NT2/D1 (cell line): Measurements from ENCODE around the gene REC8.

Source experiments
- DNase-seq: peaks from one replicate; pipeline ENCODE4 v3.0.0-alpha.2; 2011; ENCODE audit warnings: low read depth, low spot score
- H3K27me3 ChIP-seq: 2 replicates; pipeline ENCODE4 v1.6.0; 2011; ENCODE audit warnings: mild to moderate bottlenecking; ENCODE audit not compliant: insufficient read length, insufficient read depth
- H3K36me3 ChIP-seq: 2 replicates; pipeline ENCODE4 v1.6.1; 2011; ENCODE audit warnings: mild to moderate bottlenecking, low read length, mixed read lengths; ENCODE audit not compliant: insufficient read depth, insufficient read length
- H3K4me1 ChIP-seq: 2 replicates; pipeline ENCODE4 v1.5.1; 2011; ENCODE audit not compliant: insufficient read depth, insufficient read length
- H3K4me3 ChIP-seq: 2 replicates; pipeline ENCODE4 v1.5.1; 2011; ENCODE audit warnings: low read depth; ENCODE audit not compliant: insufficient read length
- H3K9ac ChIP-seq: 2 replicates; pipeline ENCODE4 v1.6.0; 2011; ENCODE audit warnings: low read depth; ENCODE audit not compliant: insufficient read length
- H3K9me3 ChIP-seq: 2 replicates; pipeline ENCODE4 v1.5.1; 2011; ENCODE audit warnings: mild to moderate bottlenecking, low read length; ENCODE audit not compliant: insufficient read depth
- SUZ12 ChIP-seq: IDR thresholded peaks from 2 replicates; pipeline ENCODE4 v1.6.1; 2011; ENCODE audit not compliant: insufficient read length, insufficient read depth; ENCODE audit errors: extremely low read depth
- YY1 ChIP-seq: IDR thresholded peaks from 2 replicates; pipeline ENCODE4 v1.6.1; 2011; ENCODE audit not compliant: insufficient read length, insufficient read depth
- ZNF274 ChIP-seq: IDR thresholded peaks from 2 replicates; pipeline ENCODE4 v1.6.1; 2011; ENCODE audit warnings: mild to moderate bottlenecking, low read depth, low read length

Gene REC8

DNA sequence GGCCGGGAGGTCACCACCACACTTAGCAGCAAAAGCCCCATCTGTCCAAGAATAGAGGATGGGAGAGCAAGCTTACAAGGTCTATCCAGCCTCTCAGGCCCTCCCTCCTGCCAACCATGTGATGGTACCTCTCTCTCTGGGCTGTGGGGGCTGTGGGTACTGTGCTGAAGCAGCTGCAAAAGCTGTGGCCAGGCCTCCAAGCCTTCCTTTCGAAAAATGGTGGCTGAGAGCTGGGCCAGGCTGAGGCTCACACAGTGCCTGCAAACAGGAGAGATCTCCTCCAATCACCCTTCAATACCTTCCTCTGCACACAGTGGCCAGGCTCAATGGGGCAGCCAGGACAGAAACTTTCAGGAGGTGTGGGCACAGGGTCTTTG is 15.6 kb downstream of the REC8 start:
- no peak for TF ChIP-seq YY1
- no peak for TF ChIP-seq SUZ12
- TF ChIP-seq ZNF274 = no peak
- no peaks in the 10 kb centered on the region for H3K27me3 ChIP-seq
- peak overlapping the region; percentile 9 for H3K9ac ChIP-seq
- no peaks in the 10 kb centered on the region for H3K9me3 ChIP-seq
- H3K36me3 ChIP-seq = peaks cover 76% of the 10 kb centered on the region
- DNase-seq = no peak
- H3K4me3 ChIP-seq = peak overlapping the region; percentile 86
- peaks cover 2% of the 10 kb centered on the region for H3K4me1 ChIP-seq

DNA sequence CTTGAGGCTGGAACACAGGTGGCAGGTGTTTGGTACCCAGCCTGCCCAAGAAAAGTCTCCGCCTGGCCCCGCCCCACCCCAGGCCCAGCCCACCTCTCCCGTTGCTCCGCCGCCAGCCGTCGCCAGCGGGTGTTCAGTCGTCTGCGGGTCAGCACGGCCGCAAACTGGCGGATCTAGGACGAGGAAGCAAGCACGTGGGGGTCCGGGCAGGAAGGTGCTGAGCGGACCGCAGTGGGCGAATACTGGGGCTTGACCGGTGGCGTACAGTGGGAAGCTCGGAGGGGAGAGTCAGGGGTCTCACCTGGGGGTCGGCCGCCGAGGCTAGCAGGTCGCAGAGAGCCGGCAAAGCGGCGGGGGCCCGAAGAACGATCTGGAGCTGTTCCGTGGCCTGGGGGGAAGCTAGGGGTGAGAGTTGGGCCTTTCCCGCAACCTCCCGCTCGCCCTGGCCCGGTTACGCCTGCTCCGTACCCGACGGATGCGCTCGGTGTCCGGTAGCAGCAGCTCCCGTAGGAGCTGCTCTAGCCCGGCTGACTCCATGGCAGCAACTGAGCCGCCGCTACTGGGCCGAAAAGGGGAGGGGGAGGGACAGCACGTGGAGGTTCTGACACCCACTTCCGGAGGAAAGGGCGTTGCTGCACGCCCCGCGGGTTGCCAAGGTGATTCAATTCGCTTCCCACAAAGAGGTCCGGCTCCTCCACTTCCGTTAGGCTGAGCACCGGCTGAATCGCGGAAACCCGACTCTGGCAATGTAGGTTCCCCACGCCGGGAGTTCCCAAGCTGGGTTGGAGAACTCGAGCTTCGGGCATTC is 16.6 kb downstream of the REC8 start, which contains the start of gene IPO4:
IPO4 (minus strand) TSS at position 566 of the 808 bp plus-strand sequence; CDS start at position 537, 29 bp downstream.
- H3K27me3 ChIP-seq = no peaks in the 10 kb centered on the region

GRCh38 chr14:24189059-24189375 is 17.1 kb downstream of the REC8 start:
- H3K4me1 ChIP-seq = peaks cover 2% of the 10 kb centered on the region
- DNase-seq = no peak
- no peak for TF ChIP-seq YY1
- no peak for TF ChIP-seq ZNF274
- no peak for TF ChIP-seq SUZ12
- no peaks in the 10 kb centered on the region for H3K9me3 ChIP-seq
- H3K27me3 ChIP-seq = no peaks in the 10 kb centered on the region
- H3K36me3 ChIP-seq = peaks cover 71% of the 10 kb centered on the region
- peak overlapping the region; percentile 44 for H3K9ac ChIP-seq
- peak overlapping the region; percentile 86 for H3K4me3 ChIP-seq

More for the DNA sequence above, 16.6 kb downstream of the REC8 start, which contains the start of gene IPO4:
- Histone ChIP-seq H3K4me1 (peaks cover 2% of the 10 kb centered on the region), H3K4me3 (peak within 1 kb of the TSS; percentile 86), H3K36me3 (peaks cover 74% of the 10 kb centered on the region), H3K9me3 (no peaks in the 10 kb centered on the region), H3K9ac (peak within 1 kb of the TSS; percentile 91)
- TF ChIP-seq YY1 (peak; percentile 39), ZNF274 (no peak)
- DNase-seq = peak; percentile 92

DNA sequence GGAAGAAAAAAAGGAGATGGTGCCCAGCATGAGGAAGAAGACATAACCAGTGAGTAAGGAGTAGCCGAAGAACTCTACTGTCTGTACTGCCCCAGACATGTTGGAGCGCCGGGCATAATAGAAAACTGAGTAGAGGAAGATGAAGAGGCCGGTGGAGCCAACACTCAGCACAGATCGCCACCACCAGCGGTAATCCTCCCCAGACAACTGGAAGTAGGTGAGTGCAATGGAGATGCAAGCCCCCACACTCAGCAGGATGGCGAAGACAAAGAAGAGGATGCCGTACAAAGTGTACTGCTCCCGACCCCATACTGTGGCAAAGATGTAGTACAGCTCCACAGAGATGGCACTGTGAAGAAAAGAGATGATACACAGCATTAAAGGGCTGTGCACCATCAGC is 17.6 kb downstream of the REC8 start:
- peaks cover 71% of the 10 kb centered on the region for H3K36me3 ChIP-seq
- TF ChIP-seq YY1 = no peak
- H3K27me3 ChIP-seq = no peaks in the 10 kb centered on the region
- no peak for DNase-seq
- no peak overlapping the region for H3K4me3 ChIP-seq
- H3K4me1 ChIP-seq = peaks cover 2% of the 10 kb centered on the region
- peak overlapping the region; percentile 44 for H3K9ac ChIP-seq
- no peaks in the 10 kb centered on the region for H3K9me3 ChIP-seq

- no peak for DNase-seq
- H3K9me3 ChIP-seq = no peaks in the 10 kb centered on the region
- no peaks in the 10 kb centered on the region for H3K27me3 ChIP-seq
- peaks cover 62% of the 10 kb centered on the region for H3K36me3 ChIP-seq
- TF ChIP-seq SUZ12 (no peak), ZNF274 (no peak), YY1 (no peak)
- no peak overlapping the region for H3K4me3 ChIP-seq
- H3K4me1 ChIP-seq = peaks cover 2% of the 10 kb centered on the region
- no peak overlapping the region for H3K9ac ChIP-seq
Measured at GRCh38 chr14:24190416-24190815, 18.5 kb downstream of the REC8 start.

DNA sequence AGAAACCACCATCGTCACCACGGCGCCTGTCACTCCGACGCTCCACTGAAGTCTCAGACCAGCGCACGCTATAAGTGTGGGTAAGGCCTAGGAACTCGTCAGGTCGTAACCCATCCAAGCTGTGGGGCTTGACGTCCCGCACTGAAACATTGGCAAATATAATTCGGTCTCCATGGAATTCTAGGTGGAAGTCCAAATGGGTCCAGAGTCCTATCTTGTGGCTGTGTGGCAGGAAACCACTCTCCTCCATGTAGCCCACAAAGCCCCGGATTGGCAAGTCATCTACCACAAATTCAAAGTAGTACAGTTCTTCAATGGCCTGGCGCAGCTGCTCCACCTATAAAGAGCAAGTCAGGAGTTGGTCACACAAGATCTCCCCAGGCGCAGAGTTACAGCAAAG is 21.1 kb downstream of the REC8 start:
- Histone ChIP-seq H3K9me3 (no peaks in the 10 kb centered on the region), H3K27me3 (no peaks in the 10 kb centered on the region), H3K36me3 (peaks cover 37% of the 10 kb centered on the region), H3K4me1 (peaks cover 2% of the 10 kb centered on the region), H3K4me3 (no peak overlapping the region), H3K9ac (no peak overlapping the region)
- DNase-seq = no peak
- no peak for TF ChIP-seq YY1
- no peak for TF ChIP-seq SUZ12
- no peak for TF ChIP-seq ZNF274

DNA sequence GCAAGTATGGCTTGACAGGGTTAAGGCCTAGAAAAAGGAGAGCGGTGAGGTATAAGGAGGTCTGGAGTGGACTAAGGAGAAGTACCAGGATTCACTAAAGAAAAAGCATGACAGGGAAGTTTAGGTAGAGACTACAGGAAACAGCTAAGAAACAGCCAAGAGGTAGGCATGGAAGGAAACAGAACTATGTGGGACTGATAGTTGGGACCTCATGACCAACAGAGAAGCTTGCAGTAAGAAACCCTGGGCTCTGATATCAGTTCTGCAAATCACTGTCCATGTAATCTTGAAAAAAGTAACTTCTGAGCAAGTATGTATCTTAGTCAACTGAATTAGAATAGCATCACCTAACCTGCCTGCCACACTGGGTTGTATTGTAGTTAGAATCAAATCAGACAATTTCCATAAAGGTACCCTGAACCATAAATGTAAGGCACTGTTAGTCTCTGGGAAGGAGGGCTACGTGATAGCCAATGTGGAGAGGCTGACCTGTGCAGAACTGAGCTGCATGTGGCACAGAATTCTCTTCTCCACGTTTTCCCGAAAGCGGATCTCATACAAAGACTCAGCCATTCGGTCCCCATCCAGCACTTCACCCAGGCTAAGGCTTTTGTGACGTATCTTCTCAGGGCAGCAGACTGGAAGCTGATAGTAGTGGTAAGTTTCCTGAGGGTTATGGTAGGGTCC is 22.4 kb downstream of the REC8 start:
- Histone ChIP-seq H3K9ac (peak overlapping the region; percentile 75), H3K4me3 (peak overlapping the region; percentile 72), H3K4me1 (peaks cover 2% of the 10 kb centered on the region), H3K9me3 (peaks cover 7% of the 10 kb centered on the region; the same call in 1 of the 2 replicates), H3K27me3 (no peaks in the 10 kb centered on the region), H3K36me3 (peaks cover 43% of the 10 kb centered on the region)
- TF ChIP-seq ZNF274 (no peak), YY1 (no peak), SUZ12 (no peak)
- no peak for DNase-seq
